HCT116 (cell line): Measurements from ENCODE around the gene SLC2A4.

Experiments used
- CTCF ChIP-seq, 3 experiments: fragments of 200-600 bp in 1 of 3; sonication (generic) in 1 of 3; IDR thresholded peaks in 2 of 3; conservative IDR thresholded peaks in 1 of 3; 2 replicates each; pipeline ENCODE4 v1.5.1; 2012 to 2017; ENCODE audit warnings: low read depth in 2 of 3, low read length in 2 of 3, antibody characterized with exemption in 1 of 3, borderline replicate concordance in 1 of 3, control low read depth in 1 of 3, mild to moderate bottlenecking in 1 of 3, mixed read lengths in 1 of 3, mixed run types in 1 of 3, moderate library complexity in 1 of 3; ENCODE audit not compliant: insufficient read depth in 1 of 3
- EZH2 ChIP-seq: fragments of 200-600 bp; sonication (generic); IDR thresholded peaks from 2 replicates; pipeline ENCODE4 v1.6.1; 2017; ENCODE audit warnings: antibody characterized with exemption, mixed run types
- RAD21 ChIP-seq: IDR thresholded peaks from 2 replicates; pipeline ENCODE4 v1.6.1; 2012; ENCODE audit warnings: low read depth, mild to moderate bottlenecking
- SIN3A ChIP-seq: IDR thresholded peaks from 2 replicates; pipeline ENCODE4 v1.6.1; 2012; ENCODE audit warnings: low read depth
- ZFX ChIP-seq: fragments of 450-650 bp; IDR thresholded peaks from 2 replicates; pipeline ENCODE4 v1.6.1; 2017

DNA sequence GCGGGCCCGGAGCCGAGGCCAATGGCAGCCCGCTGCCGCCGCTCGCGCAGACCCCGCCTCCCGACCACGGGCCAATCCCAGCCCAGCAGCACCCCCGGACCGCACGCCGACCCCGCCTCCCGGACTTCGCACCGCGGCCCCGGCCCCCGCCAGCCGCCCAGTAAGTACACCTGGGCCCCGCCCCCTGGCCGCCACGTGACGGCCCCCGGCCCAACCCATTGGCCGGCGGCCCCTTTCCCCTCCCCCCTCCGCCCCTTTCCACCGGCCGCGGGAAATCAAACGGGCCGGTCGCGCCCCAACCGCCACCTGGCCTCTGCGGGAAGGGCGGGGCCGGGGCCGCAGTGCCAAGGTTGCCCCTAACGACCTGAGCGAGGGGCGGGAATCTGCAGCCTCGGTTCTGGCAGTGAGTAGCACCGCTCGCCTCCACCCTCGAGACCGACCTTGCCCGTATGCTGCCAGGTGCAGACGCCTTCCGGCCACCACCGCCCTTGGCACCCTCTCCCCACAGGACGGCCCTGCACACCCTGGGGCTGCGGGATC, 13.2 kb downstream of the SLC2A4 start, which contains the start of gene YBX2:
- TF ChIP-seq CTCF (IDR thresholded peaks at IDR 0.05 in 2 of 3, conservative IDR thresholded peaks at IDR 0.05 in 1 of 3; ENCODE audit: borderline replicate concordance in 1 of 3, insufficient read depth in 1 of 3, low read depth in 2 of 3, low read length in 2 of 3): no peak
- TF ChIP-seq RAD21: no peak
- TF ChIP-seq ZFX: no peak
- TF ChIP-seq EZH2: no peak
- no peak for TF ChIP-seq SIN3A
